ENCODE data around the gene TATDN2. TPM values are rescaled to one million over a fixed set of nuclear protein-coding genes. Genes with fewer than 3 reads are reported as not detected.
A peak's percentile ranks its signal among the peaks of the same experiment; 100 is the strongest.

The TATDN2 gene
- total RNA-seq, 1 donor from 2014 or later: 31.8 TPM

DNA sequence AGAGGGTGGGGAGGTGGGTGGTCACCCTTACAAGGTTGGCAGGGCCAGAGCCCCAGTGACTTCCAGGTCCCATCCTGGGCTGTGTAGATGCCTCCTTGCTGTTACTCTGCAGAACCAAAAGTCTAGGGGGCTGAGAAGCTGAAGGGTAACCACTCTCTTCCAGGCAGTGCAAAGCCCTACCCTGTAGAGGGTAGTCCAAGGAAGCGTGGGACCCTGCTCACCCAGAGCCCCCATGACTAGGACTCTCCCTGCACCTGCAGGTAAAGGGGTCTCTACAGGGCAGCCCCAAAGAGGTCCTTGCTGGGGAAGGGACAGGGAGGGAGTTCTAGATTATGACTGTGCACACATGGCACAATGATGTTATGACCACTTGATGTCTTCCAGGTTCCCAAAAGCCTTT, 30.2 kb downstream of the TATDN2 start:
- H3K27ac Mint-ChIP-seq (ENCODE audit: unreplicated experiment): no peak overlapping the region
- no peak for DNase-seq (ENCODE audit: low spot score)
- no peaks in the 10 kb centered on the region for H3K9me3 Mint-ChIP-seq (ENCODE audit: low read depth)
- TF ChIP-seq, protein P1, sequence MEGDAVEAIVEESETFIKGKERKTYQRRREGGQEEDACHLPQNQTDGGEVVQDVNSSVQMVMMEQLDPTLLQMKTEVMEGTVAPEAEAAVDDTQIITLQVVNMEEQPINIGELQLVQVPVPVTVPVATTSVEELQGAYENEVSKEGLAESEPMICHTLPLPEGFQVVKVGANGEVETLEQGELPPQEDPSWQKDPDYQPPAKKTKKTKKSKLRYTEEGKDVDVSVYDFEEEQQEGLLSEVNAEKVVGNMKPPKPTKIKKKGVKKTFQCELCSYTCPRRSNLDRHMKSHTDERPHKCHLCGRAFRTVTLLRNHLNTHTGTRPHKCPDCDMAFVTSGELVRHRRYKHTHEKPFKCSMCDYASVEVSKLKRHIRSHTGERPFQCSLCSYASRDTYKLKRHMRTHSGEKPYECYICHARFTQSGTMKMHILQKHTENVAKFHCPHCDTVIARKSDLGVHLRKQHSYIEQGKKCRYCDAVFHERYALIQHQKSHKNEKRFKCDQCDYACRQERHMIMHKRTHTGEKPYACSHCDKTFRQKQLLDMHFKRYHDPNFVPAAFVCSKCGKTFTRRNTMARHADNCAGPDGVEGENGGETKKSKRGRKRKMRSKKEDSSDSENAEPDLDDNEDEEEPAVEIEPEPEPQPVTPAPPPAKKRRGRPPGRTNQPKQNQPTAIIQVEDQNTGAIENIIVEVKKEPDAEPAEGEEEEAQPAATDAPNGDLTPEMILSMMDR (IDR thresholded peaks at IDR 0.05): no peak
- no peaks in the 10 kb centered on the region for H3K27me3 Mint-ChIP-seq (ENCODE audit: low read depth)
- H3K36me3 Mint-ChIP-seq (ENCODE audit: low read depth): peaks cover 20% of the 10 kb centered on the region
- H3K4me3 Mint-ChIP-seq (ENCODE audit: unreplicated experiment): no peak overlapping the region
- peaks cover 26% of the 10 kb centered on the region for H3K4me1 Mint-ChIP-seq (ENCODE audit: low read depth)

DNA sequence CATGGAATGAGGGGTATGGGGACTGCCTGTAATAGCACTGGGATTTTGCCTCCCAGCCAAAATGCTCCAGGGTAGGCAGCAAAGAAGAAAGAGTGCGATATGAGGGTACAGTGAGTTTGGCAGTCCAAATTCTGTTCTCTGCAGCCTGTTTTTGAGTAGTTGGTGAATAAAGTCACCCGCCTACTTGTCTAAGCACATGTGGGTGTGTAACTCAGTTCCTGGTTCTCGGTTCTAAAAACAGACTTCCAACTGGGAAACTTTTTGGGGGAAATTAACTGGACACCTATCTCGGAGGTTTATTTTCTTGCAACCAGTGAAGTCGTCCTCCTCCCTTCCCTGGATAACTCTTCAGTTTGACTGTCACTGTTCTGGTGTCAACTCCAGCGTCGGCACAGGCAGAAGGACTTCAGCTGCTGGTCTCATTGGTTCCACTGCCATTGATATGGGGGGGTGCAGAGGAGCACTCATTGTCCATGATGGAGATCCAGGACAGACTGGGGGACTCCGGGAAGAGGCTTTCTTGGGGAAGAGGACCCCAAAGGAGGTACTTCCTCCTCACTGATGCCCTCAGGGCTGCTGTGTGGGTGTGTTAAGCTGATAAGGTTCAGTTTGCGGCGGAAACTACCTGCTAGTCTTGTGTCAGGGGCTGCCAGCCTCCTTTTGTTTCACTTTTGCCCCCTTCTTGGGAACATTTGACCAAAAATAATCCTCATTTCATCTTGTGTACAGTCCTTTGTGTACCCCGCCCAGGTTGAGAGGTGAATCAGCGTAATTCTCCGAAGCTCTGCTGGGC, 31.3 kb downstream of the TATDN2 start:
- H3K27ac Mint-ChIP-seq (ENCODE audit: unreplicated experiment): no peak overlapping the region
- H3K36me3 Mint-ChIP-seq (ENCODE audit: low read depth): peaks cover 20% of the 10 kb centered on the region
- H3K4me3 Mint-ChIP-seq (ENCODE audit: unreplicated experiment): no peak overlapping the region
- H3K9me3 Mint-ChIP-seq (ENCODE audit: low read depth): no peaks in the 10 kb centered on the region
- H3K4me1 Mint-ChIP-seq (ENCODE audit: low read depth): peaks cover 17% of the 10 kb centered on the region
- TF ChIP-seq, protein P1 (IDR thresholded peaks at IDR 0.05): no peak
- H3K27me3 Mint-ChIP-seq (ENCODE audit: low read depth): no peaks in the 10 kb centered on the region
- no peak for DNase-seq (ENCODE audit: low spot score)

DNA sequence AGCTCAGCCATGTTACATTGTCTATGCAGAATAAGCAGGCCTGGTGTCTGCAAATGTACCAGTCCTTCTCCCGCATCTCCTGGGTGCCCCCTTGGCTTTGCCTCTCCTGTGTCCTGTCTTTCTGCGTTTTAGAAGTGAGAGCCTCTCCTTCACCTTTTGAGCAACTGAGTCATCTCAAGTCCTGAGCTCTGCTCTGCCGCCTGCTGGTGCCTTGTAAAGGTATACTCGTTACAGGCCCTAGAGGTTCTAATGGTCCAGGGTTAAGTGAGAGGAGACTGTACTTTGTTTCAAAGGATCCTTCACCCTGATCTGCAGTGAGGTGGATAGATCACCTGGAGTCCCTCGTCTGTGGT, 31.9 kb downstream of the TATDN2 start:
- DNase-seq (ENCODE audit: low spot score): no peak
- Mint-ChIP-seq H3K4me3 (ENCODE audit: unreplicated experiment) (no peak overlapping the region), H3K9me3 (ENCODE audit: low read depth) (no peaks in the 10 kb centered on the region), H3K27ac (ENCODE audit: unreplicated experiment) (no peak overlapping the region), H3K36me3 (ENCODE audit: low read depth) (peaks cover 20% of the 10 kb centered on the region), H3K27me3 (ENCODE audit: low read depth) (no peaks in the 10 kb centered on the region), H3K4me1 (ENCODE audit: low read depth) (peaks cover 17% of the 10 kb centered on the region)
- TF ChIP-seq, protein P1 (IDR thresholded peaks at IDR 0.05): no peak

DNA sequence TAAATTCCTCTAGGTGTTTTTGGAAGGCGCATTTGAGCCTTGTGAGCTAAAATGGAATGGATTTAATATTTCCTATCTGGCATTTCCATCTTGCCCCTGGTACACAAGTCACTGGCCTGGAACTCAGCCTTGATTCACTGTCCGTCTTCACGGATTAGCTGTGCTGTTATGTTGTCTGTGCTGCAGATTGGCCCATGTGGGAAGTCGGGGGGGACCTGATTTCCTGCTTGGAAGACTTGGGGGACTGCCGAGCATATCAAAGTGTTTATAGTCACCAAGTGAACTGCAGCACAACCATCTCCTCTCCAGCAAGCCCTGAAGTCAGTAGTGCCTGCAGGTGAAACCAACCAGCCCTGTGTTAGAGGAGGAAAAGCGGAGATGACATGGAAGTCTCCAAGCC, 32.3 kb downstream of the TATDN2 start:
- Mint-ChIP-seq H3K27ac (ENCODE audit: unreplicated experiment) (no peak overlapping the region), H3K27me3 (ENCODE audit: low read depth) (no peaks in the 10 kb centered on the region), H3K4me1 (ENCODE audit: low read depth) (peaks cover 17% of the 10 kb centered on the region), H3K4me3 (ENCODE audit: unreplicated experiment) (no peak overlapping the region), H3K36me3 (ENCODE audit: low read depth) (peaks cover 20% of the 10 kb centered on the region), H3K9me3 (ENCODE audit: low read depth) (no peaks in the 10 kb centered on the region)
- DNase-seq (ENCODE audit: low spot score): no peak
- TF ChIP-seq, protein P1 (IDR thresholded peaks at IDR 0.05): no peak

DNA sequence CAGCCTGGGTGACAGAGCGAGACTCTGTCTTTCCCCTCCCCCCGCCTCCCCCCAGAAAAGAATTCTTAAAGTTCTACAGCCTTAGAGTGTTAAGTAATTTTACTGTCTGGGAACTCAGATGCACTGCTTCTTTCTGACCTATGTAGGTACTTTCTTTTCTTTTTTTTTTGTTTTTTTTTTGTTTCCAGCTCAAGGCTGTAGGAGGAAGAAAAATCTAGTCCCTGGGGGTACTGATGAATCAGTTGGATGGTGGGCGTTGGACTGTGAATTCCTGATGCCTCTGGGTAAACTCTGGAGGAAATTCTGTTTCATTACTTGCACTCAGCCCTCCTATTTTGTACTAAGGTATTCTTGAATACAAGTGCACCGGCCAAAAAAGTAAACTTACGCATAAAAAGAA, 33.7 kb downstream of the TATDN2 start:
- no peak for DNase-seq (ENCODE audit: low spot score)
- H3K27ac Mint-ChIP-seq (ENCODE audit: unreplicated experiment): peak overlapping the region; percentile 85
- no peaks in the 10 kb centered on the region for H3K27me3 Mint-ChIP-seq (ENCODE audit: low read depth)
- TF ChIP-seq, protein P1 (IDR thresholded peaks at IDR 0.05): no peak
- no peak overlapping the region for H3K4me3 Mint-ChIP-seq (ENCODE audit: unreplicated experiment)
- H3K4me1 Mint-ChIP-seq (ENCODE audit: low read depth): peaks cover 24% of the 10 kb centered on the region
- H3K36me3 Mint-ChIP-seq (ENCODE audit: low read depth): peaks cover 21% of the 10 kb centered on the region
- no peaks in the 10 kb centered on the region for H3K9me3 Mint-ChIP-seq (ENCODE audit: low read depth)

Data from chondrocyte (in vitro differentiated cells).